ENCODE data around the gene SEPTIN1.
A peak's percentile ranks its signal among the peaks of the same experiment; 100 is the strongest.

Gene SEPTIN1

DNA sequence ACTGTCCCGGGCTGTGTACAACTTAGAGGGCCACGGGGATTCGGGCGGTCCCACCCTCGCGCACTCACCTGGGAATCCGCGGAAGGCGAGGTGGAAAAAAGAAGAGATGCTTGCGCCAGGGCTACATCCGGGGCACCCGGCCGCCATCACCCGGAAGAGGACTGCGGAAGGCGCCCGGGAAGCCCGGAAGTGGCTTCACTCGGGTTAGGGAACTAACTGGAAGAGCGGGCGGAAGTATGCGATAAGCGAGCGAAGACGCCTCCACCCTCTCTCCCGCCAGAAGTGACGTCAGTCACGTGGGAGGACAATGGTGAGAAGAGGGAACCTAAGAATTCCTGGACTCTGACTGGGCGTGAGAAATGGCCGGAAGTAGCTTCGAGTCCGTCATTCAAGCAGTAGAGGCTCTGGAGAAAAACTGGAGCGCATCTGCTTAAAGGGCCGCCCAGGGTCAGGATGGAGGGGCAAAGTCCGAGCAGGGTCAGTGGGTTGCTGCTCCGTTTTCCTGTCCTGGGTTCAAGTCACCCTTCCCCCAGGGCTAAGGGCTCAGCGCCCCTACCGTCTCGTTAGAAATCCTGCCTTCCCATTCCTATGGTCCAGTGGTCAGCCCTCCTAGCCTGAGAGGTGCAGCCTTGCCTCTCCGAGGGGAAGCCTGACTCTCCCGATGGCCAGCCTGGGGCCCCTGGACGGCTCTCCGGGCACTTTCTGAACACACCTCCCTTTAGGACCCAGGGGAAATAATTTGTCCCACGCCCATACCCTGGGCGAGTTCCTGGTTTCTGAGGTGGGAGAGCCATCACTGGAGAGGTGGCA lies 27.0 kb downstream of the SEPTIN1 start, which contains the start of gene CD2BP2 (continued):
- TF ChIP-seq, protein P1, sequence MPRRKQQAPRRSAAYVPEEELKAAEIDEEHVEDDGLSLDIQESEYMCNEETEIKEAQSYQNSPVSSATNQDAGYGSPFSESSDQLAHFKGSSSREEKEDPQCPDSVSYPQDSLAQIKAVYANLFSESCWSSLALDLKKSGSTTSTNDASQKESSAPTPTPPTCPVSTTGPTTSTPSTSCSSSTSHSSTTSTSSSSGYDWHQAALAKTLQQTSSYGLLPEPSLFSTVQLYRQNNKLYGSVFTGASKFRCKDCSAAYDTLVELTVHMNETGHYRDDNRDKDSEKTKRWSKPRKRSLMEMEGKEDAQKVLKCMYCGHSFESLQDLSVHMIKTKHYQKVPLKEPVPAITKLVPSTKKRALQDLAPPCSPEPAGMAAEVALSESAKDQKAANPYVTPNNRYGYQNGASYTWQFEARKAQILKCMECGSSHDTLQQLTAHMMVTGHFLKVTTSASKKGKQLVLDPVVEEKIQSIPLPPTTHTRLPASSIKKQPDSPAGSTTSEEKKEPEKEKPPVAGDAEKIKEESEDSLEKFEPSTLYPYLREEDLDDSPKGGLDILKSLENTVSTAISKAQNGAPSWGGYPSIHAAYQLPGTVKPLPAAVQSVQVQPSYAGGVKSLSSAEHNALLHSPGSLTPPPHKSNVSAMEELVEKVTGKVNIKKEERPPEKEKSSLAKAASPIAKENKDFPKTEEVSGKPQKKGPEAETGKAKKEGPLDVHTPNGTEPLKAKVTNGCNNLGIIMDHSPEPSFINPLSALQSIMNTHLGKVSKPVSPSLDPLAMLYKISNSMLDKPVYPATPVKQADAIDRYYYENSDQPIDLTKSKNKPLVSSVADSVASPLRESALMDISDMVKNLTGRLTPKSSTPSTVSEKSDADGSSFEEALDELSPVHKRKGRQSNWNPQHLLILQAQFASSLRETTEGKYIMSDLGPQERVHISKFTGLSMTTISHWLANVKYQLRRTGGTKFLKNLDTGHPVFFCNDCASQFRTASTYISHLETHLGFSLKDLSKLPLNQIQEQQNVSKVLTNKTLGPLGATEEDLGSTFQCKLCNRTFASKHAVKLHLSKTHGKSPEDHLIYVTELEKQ (tag by site-specific recombination; IDR thresholded peaks at IDR 0.05; ENCODE audit: borderline replicate concordance), result no peak
- peak; percentile 88 for TF ChIP-seq ZNF335 (tag by site-specific recombination; conservative IDR thresholded peaks at IDR 0.05)
- TF ChIP-seq ZNF600 (tag by site-specific recombination; IDR thresholded peaks at IDR 0.05), result peak; percentile 22; the same call in 1 of the 2 replicates
- TF ChIP-seq, protein P2, sequence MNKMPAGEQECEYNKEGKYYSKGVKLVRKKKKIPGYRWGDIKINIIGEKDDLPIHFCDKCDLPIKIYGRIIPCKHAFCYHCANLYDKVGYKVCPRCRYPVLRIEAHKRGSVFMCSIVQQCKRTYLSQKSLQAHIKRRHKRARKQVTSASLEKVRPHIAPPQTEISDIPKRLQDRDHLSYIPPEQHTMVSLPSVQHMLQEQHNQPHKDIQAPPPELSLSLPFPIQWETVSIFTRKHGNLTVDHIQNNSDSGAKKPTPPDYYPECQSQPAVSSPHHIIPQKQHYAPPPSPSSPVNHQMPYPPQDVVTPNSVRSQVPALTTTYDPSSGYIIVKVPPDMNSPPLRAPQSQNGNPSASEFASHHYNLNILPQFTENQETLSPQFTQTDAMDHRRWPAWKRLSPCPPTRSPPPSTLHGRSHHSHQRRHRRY (tag by site-specific recombination; IDR thresholded peaks at IDR 0.05), result peak; percentile 30; the same call in 1 of the 2 replicates
- TF ChIP-seq ZBTB17 (tag by site-specific recombination; IDR thresholded peaks at IDR 0.05), result peak; percentile 92
- TF ChIP-seq, protein P3, sequence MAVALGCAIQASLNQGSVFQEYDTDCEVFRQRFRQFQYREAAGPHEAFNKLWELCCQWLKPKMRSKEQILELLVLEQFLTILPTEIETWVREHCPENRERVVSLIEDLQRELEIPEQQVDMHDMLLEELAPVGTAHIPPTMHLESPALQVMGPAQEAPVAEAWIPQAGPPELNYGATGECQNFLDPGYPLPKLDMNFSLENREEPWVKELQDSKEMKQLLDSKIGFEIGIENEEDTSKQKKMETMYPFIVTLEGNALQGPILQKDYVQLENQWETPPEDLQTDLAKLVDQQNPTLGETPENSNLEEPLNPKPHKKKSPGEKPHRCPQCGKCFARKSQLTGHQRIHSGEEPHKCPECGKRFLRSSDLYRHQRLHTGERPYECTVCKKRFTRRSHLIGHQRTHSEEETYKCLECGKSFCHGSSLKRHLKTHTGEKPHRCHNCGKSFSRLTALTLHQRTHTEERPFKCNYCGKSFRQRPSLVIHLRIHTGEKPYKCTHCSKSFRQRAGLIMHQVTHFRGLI (tag by site-specific recombination; IDR thresholded peaks at IDR 0.05), result 0 out of 2 replicates have a peak, but pooled peaks have one; percentile 25
- TF ChIP-seq MZF1 (tag by site-specific recombination; IDR thresholded peaks at IDR 0.05; ENCODE audit: borderline replicate concordance), result no peak
- TF ChIP-seq ZFHX2 (tag by site-specific recombination; conservative IDR thresholded peaks at IDR 0.05), result peak; percentile 93
- peak; percentile 15; the same call in 1 of the 2 replicates for TF ChIP-seq ZBTB7A (tag by site-specific recombination; IDR thresholded peaks at IDR 0.05; ENCODE audit: low read depth)
- peak; percentile 86 for TF ChIP-seq KLF7 (tag by site-specific recombination; IDR thresholded peaks at IDR 0.05; ENCODE audit: borderline replicate concordance)
- TF ChIP-seq ZNF785 (tag by site-specific recombination; IDR thresholded peaks at IDR 0.05), result peak; percentile 40; the same call in 1 of the 2 replicates
- no peak for TF ChIP-seq ZNF707 (tag by site-specific recombination; IDR thresholded peaks at IDR 0.05)
- no peak; the same call in 1 of the 2 replicates for TF ChIP-seq OVOL3 (tag by site-specific recombination; IDR thresholded peaks at IDR 0.05)
- no peak for TF ChIP-seq ZNF426 (tag by site-specific recombination; IDR thresholded peaks at IDR 0.05)
- peak; percentile 35 for TF ChIP-seq ZBTB6 (tag by site-specific recombination; IDR thresholded peaks at IDR 0.05)
- peak; percentile 73; the same call in 1 of the 2 replicates for TF ChIP-seq ZSCAN30 (tag by site-specific recombination; IDR thresholded peaks at IDR 0.05)
- TF ChIP-seq MYNN (tag by site-specific recombination; IDR thresholded peaks at IDR 0.05; ENCODE audit: borderline replicate concordance), result no peak
- peak; percentile 96 for TF ChIP-seq ZBTB21 (tag by site-specific recombination; IDR thresholded peaks at IDR 0.05)
- peak; percentile 89 for TF ChIP-seq YY1 (tag by site-specific recombination; IDR thresholded peaks at IDR 0.05)
- TF ChIP-seq ZNF2 (tag by site-specific recombination; IDR thresholded peaks at IDR 0.05), result peak; percentile 45
- peak; percentile 83 for TF ChIP-seq ZNF366 (tag by site-specific recombination; conservative IDR thresholded peaks at IDR 0.05)
- peak; percentile 36 for TF ChIP-seq PATZ1 (tag by site-specific recombination; IDR thresholded peaks at IDR 0.05)
- no peak for TF ChIP-seq MEIS1 (CRISPR knock-in tag; IDR thresholded peaks at IDR 0.05; ENCODE audit: borderline replicate concordance)
- TF ChIP-seq ZNF324 (tag by site-specific recombination; IDR thresholded peaks at IDR 0.05), result peak; percentile 28; the same call in 1 of the 2 replicates
- TF ChIP-seq KLF10 (tag by site-specific recombination; IDR thresholded peaks at IDR 0.05), result peak; percentile 86
- peak; percentile 27 for TF ChIP-seq KLF16 (tag by site-specific recombination; IDR thresholded peaks at IDR 0.05)
- peak; percentile 32; the same call in 1 of the 2 replicates for TF ChIP-seq ZNF660 (tag by site-specific recombination; IDR thresholded peaks at IDR 0.05)
- peak; percentile 92; the same call in 1 of the 2 replicates for TF ChIP-seq ZNF391 (tag by site-specific recombination; IDR thresholded peaks at IDR 0.05; ENCODE audit: borderline replicate concordance, low read depth)
- TF ChIP-seq BCL11A (tag by site-specific recombination; IDR thresholded peaks at IDR 0.05; ENCODE audit: low read depth), result peak; percentile 99
- peak; percentile 51; the same call in 1 of the 2 replicates for TF ChIP-seq ZNF596 (tag by site-specific recombination; IDR thresholded peaks at IDR 0.05)
- peak; percentile 37 for TF ChIP-seq ZFP37 (tag by site-specific recombination; IDR thresholded peaks at IDR 0.05)

Measured in HEK293 (cell line).